Skeletal muscle satellite cell (primary cell): ENCODE measurements around the gene HEBP1.

Experiments used
- H3K27me3 ChIP-seq: 2 replicates; pipeline ENCODE4 v1.7.0; 2013; ENCODE audit warnings: low read length; ENCODE audit not compliant: control insufficient read depth, insufficient read depth
- H3K36me3 ChIP-seq: 2 replicates; pipeline ENCODE4 v1.7.0; 2013; ENCODE audit warnings: mild to moderate bottlenecking, control low read depth, low read length; ENCODE audit not compliant: insufficient read depth
- H3K4me1 ChIP-seq: 2 replicates; pipeline ENCODE4 v1.7.0; 2013; ENCODE audit warnings: low read length; ENCODE audit not compliant: control insufficient read depth, insufficient read depth
- H3K4me2 ChIP-seq: 2 replicates; pipeline ENCODE4 v1.7.0; 2013; ENCODE audit warnings: mild to moderate bottlenecking, low read length
- H3K4me3 ChIP-seq: 2 replicates; pipeline ENCODE4 v1.7.0; 2013; ENCODE audit warnings: low read length
- H3K9ac ChIP-seq: 2 replicates; pipeline ENCODE4 v1.7.0; 2013; ENCODE audit warnings: mild to moderate bottlenecking, low read depth, low read length, moderate library complexity
- H3K9me3 ChIP-seq: replicated peaks from 2 replicates; pipeline ENCODE4 v1.7.0; 2013; ENCODE audit warnings: mild to moderate bottlenecking, control low read depth, low read length

Gene HEBP1

DNA sequence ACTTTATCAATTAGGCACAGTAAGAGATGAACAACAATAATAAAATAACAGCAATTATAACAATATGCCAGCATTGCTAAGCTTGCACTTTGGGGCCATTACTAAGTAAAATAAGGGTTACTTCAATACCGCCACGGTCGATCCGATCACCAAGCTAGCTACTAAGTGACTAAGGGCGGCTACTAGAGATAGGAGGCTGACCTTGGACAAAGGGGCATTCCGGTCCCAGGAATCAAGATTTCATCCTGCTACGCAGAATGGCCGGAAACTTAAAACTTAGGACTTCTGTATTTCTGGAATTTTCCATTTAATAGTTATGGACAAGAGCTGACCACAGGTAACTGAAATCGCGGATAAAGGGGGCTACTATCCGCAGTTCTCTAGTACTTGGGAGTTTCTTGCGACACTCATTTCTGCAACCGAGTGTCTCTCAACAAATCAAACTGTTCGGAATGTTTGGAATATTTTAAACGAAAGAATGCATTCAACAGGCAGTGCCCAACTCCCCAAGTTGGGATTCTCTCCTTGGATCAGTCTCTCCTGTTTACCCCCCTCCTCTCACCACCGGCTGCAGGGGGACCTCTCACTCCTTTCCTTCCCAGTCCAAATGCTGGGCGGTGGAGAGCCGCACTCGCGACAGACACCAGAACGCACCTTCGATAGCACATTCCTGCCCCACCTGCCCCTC is 650 bp downstream of the HEBP1 start:
- Histone ChIP-seq H3K4me1 (peaks cover 28% of the 10 kb centered on the region), H3K4me3 (peak overlapping the region; percentile 100), H3K9me3 (no peaks in the 10 kb centered on the region), H3K36me3 (peaks cover 5% of the 10 kb centered on the region), H3K9ac (peak overlapping the region; percentile 96), H3K27me3 (no peaks in the 10 kb centered on the region), H3K4me2 (peak overlapping the region; percentile 99)

DNA sequence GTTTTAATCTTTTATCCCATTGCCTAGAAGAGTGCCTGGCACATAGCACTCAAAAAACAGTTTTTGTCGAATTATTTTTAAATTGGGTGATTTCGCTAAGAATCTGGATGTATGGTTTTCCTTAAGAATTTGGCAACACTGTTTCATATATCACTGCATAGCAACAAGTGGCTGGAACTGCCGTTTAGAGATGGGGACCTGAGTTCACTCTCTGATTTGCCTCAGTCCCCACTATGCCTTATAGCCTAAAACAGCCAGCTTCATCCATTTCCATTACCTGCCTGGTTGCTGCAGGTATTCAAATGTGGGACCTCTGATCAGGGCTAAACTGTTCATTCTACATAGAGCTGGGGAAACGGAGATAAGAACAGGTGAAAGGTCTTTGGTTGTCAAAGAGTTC is 1.8 kb downstream of the HEBP1 start:
- H3K4me2 ChIP-seq = peak overlapping the region; percentile 99
- H3K4me3 ChIP-seq = peak overlapping the region; percentile 100
- peaks cover 32% of the 10 kb centered on the region for H3K4me1 ChIP-seq
- H3K36me3 ChIP-seq = peaks cover 5% of the 10 kb centered on the region
- H3K9me3 ChIP-seq = no peaks in the 10 kb centered on the region
- H3K27me3 ChIP-seq = no peaks in the 10 kb centered on the region
- H3K9ac ChIP-seq = no peak overlapping the region

DNA sequence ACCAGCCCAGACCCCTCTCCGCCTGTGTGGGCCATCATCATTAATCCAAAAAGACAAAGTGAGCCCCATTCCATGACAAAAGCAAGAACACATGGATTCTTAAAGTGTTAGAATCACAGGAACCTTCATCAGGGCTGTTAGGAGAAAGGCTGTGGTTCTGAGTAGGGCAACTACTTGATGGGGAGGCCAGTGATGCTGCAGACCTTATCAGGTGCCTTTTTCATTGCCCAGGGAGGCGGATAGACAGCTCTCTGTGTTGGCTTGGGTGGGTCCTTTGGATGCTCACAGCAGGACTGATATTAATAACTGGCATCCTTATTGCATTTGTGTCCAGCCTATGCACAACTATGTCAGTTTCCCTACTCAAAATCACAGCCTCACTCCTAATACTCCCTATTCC is 2.3 kb downstream of the HEBP1 start:
- Histone ChIP-seq H3K9me3 (no peaks in the 10 kb centered on the region), H3K4me1 (peaks cover 36% of the 10 kb centered on the region), H3K4me3 (peak overlapping the region; percentile 100), H3K4me2 (peak overlapping the region; percentile 99), H3K27me3 (no peaks in the 10 kb centered on the region), H3K9ac (no peak overlapping the region), H3K36me3 (peaks cover 5% of the 10 kb centered on the region)

DNA sequence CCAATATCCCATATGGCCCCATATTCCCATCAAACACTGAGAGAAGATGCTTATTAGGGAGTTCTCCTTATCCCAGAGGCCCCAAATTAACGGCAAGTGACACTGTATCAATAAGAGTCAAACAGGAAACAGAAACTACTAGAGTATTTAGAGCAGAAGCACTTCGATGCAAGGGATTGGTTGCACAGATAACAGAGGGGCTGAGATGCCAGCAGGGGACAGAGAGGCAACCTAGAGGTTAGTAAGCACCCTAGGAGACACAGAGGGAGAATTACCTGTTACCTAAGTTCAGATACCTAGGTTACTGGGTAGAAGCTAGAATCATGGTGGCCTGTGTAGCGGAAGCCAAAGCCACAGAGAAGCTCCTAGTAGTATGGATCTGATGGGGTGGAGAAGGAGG is 2.9 kb downstream of the HEBP1 start:
- H3K9ac ChIP-seq = no peak overlapping the region
- peak overlapping the region; percentile 99 for H3K4me2 ChIP-seq
- H3K4me3 ChIP-seq = no peak overlapping the region
- no peaks in the 10 kb centered on the region for H3K9me3 ChIP-seq
- peaks cover 41% of the 10 kb centered on the region for H3K4me1 ChIP-seq
- H3K36me3 ChIP-seq = peaks cover 5% of the 10 kb centered on the region
- H3K27me3 ChIP-seq = no peaks in the 10 kb centered on the region

DNA sequence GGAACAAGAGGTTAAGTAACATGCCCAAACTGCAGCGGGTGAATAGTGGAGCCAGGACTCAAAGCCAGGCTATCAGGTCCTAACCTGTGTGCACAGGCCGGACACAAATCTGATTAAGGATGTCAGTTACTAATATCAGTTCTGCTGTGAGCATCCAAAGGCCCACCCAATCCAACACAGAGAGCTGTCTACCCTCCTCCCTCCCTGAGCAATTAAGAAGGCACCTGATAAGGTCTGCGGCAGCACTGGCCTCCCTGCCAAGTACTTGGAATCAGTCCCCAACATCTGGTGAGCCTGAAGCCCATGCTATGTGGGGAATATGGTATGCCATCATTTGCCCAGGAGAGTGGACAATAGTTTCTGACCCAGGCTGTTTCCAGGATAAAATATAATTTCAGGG is 3.9 kb downstream of the HEBP1 start:
- Histone ChIP-seq H3K27me3 (no peaks in the 10 kb centered on the region), H3K9ac (no peak overlapping the region), H3K4me1 (peaks cover 42% of the 10 kb centered on the region), H3K4me3 (no peak overlapping the region), H3K4me2 (peak overlapping the region; percentile 22), H3K9me3 (no peaks in the 10 kb centered on the region), H3K36me3 (peaks cover 5% of the 10 kb centered on the region)

DNA sequence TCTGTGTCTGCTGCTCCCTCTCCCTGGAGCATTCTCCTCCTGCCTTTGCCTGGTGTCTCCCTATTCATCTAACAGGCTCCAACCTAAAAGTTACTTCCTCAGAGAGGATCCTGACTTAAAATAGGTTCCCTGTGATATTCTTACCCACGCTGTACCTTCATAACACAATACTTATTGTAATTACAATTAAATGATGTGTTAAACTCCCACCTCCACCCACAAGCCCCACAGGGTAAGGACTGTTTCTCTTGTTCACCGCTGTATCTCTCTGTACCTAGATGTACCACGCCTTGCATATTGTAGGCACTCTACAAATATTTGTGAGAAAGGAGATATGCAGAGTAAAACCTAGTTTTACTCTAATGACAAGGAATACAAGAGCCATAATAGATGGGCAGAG is 5.0 kb downstream of the HEBP1 start:
- Histone ChIP-seq H3K9ac (no peak overlapping the region), H3K4me1 (peaks cover 42% of the 10 kb centered on the region), H3K4me3 (no peak overlapping the region), H3K36me3 (peaks cover 5% of the 10 kb centered on the region), H3K4me2 (no peak overlapping the region), H3K27me3 (no peaks in the 10 kb centered on the region), H3K9me3 (no peaks in the 10 kb centered on the region)

DNA sequence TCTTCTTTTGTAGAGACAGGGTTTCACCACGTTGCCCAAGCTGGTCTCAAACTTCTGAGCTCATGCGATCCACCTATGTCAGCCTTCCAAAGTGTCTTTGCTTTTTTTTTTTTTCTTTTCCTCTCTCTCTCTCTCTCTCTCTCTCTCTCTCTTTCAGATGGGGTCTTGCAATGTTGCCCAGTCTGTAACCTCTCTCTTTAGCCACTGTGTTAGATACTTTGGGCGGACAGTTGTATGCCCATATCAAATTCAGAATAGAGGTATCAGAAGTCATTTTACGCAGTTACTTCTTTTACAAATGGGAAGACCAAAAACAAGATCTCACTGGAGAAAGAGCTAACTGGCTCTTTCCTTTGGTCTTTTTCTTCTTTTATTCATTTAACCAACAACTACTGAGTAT is 6.7 kb downstream of the HEBP1 start:
- H3K27me3 ChIP-seq = no peaks in the 10 kb centered on the region
- no peaks in the 10 kb centered on the region for H3K9me3 ChIP-seq
- H3K4me3 ChIP-seq = peak overlapping the region; percentile 52
- peak overlapping the region; percentile 65 for H3K9ac ChIP-seq
- peak overlapping the region; percentile 74 for H3K4me2 ChIP-seq
- H3K36me3 ChIP-seq = peaks cover 14% of the 10 kb centered on the region
- H3K4me1 ChIP-seq = peaks cover 35% of the 10 kb centered on the region

DNA sequence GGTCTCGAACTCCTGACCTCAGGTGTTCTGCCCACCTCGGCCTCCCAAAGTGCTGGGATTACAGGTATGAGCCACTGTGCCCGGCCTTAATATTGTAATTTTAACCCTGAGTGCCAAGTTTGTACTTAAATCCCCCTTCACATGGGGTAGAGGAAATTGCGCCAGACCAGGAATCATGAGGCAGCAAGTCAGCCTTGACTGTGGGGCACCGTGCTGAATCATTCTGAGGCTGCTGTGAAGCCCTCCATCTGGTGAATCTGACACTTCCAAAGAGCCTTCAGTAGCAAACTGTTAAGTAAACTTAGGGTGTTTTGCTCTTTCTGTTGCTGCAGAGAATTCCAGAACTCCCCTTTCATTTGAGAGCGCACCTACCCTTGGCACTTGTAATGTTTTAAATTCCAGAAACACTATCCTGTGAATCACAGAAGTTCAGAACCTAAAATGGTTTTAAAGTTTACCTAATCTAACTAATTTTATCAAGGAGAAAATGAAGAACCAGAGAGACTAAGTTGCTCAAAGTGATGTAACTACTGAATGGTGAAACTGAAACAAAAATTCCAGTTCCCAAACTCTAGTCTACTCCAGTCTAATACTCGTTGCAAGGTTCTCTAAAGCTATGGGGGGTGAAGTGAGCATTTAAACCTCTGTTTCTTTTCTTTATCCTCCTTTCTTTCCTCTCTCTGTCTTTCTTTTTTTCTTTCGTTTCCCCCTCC is 7.5 kb downstream of the HEBP1 start:
- peak overlapping the region; percentile 74 for H3K4me2 ChIP-seq
- peaks cover 21% of the 10 kb centered on the region for H3K36me3 ChIP-seq
- H3K27me3 ChIP-seq = no peaks in the 10 kb centered on the region
- H3K9me3 ChIP-seq = no peaks in the 10 kb centered on the region
- peak overlapping the region; percentile 52 for H3K4me3 ChIP-seq
- H3K9ac ChIP-seq = peak overlapping the region; percentile 65
- H3K4me1 ChIP-seq = peaks cover 32% of the 10 kb centered on the region

DNA sequence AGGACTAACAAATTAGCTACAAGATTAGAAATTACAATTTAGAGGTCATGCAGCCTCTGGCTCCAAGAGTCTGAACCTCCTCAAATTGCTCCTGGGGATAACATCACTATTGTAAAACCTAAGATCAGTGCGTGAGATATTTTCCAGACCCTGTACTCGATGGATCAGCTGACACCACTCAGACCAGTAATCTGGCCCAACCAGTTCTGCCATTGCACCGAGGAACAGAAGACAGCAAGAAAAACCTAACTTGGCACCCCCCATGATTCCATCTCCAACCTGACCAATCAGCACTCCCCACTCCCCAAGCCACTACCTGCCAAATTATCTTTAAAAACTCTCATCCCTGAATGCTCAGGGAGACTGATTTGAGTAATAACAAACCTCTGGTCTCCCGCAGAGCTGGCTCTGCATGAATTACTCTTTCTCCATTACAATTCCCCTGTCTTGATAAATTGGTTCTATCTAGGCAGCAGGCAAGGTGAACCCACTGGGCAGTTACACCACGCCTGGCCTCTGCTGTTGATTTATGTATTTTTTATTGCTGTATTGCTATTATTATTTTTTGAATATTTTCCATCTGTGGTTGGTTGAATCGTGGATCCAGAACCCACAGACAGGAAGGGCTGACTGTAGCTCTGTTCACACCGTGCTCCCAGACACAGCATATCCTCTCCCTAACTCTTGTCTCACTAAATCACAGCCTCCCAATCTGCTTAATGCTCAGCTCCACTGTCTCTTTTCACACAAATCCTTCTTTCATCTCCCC is 9.2 kb downstream of the HEBP1 start:
- Histone ChIP-seq H3K4me3 (no peak overlapping the region), H3K9me3 (no peaks in the 10 kb centered on the region), H3K36me3 (peaks cover 37% of the 10 kb centered on the region), H3K4me1 (peaks cover 27% of the 10 kb centered on the region), H3K9ac (no peak overlapping the region), H3K27me3 (no peaks in the 10 kb centered on the region), H3K4me2 (no peak overlapping the region)

DNA sequence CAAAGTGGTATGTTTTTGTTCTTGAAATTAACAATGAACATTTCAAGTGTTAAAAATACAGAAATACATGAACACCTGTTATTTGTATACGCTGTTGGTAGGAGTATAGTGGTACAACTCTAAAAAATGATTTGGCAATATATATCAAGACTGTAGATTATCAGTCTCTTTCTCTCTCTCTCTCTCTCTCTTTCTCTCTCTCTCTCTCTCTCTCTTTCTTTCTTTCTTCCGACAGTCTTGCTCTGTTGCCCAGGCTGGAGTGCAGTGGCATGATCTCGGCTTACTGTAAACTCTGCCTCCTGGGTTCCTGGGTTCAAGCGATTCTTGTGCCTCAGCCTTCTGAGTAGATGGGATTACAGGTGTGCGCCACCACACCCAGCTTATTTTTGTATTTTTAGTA is 12.6 kb downstream of the HEBP1 start:
- Histone ChIP-seq H3K9ac (no peak overlapping the region), H3K4me1 (peaks cover 15% of the 10 kb centered on the region), H3K4me3 (no peak overlapping the region), H3K4me2 (no peak overlapping the region), H3K27me3 (no peaks in the 10 kb centered on the region), H3K36me3 (peaks cover 50% of the 10 kb centered on the region), H3K9me3 (no peaks in the 10 kb centered on the region)

DNA sequence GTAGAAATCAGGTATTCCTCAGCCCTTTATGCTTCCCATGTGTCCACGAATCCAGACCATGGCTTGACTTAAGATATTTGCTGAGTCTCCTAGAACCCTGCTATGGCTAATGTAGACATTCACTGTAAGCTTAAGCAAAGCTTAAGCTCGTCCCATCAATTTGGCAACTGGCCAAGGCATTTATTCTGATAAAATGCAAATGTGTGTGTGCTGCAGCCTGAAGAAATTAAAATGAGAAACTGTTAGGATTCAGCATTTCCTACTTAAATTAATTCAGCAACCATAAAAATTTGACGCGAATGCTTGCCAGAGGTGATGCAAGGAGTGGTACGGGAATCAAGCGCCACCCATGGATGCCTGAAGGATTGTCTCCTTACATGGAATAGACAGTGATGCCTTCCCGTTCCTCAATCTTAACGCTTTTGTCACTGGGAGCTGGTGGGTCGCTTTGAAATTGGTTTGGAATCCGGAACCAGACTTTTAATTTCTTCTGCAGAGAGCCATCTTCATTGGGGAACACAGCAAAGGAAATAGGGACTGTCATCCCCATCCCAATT is 13.2 kb downstream of the HEBP1 start:
- Histone ChIP-seq H3K4me1 (peaks cover 10% of the 10 kb centered on the region), H3K9ac (no peak overlapping the region), H3K9me3 (no peaks in the 10 kb centered on the region), H3K4me2 (no peak overlapping the region), H3K36me3 (peaks cover 55% of the 10 kb centered on the region), H3K4me3 (no peak overlapping the region), H3K27me3 (no peaks in the 10 kb centered on the region)
